DND-41 (cell line): ENCODE measurements around the gene GLT8D2.
A peak's percentile ranks its signal among the peaks of the same experiment; 100 is the strongest.

Experiments
- ATAC-seq: fragments of 200-7000 bp; cut with Tn5 transposase; 3 replicates; pipeline ENCODE4 v1.9.1; 2021; ENCODE audit warnings: low read depth; ENCODE audit not compliant: insufficient read depth
- DNase-seq: peaks from one replicate; pipeline ENCODE4 v3.0.0-alpha.2; 2020
- H2AFZ ChIP-seq: 2 replicates; pipeline ENCODE4 v1.6.0; 2012; ENCODE audit warnings: low read depth, low read length
- H3K27ac ChIP-seq: 2 replicates; pipeline ENCODE4 v1.5.1; 2012; ENCODE audit warnings: low read length, inconsistent platforms
- H3K27me3 ChIP-seq: fragments of 200-600 bp; sonication (generic); 2 replicates; pipeline ENCODE4 v1.6.0; 2012; ENCODE audit warnings: low read length, mild to moderate bottlenecking, inconsistent platforms; ENCODE audit not compliant: insufficient read depth, poor library complexity
- H3K36me3 ChIP-seq: 2 replicates; pipeline ENCODE4 v1.5.1; 2012; ENCODE audit warnings: low read length, inconsistent platforms; ENCODE audit not compliant: insufficient read depth
- H3K4me1 ChIP-seq: 2 replicates; pipeline ENCODE4 v1.5.1; 2012; ENCODE audit warnings: mild to moderate bottlenecking, low read length; ENCODE audit not compliant: insufficient read depth
- H3K4me2 ChIP-seq: 2 replicates; pipeline ENCODE4 v1.6.0; 2012; ENCODE audit warnings: mild to moderate bottlenecking, moderate library complexity, low read length, inconsistent platforms; ENCODE audit not compliant: insufficient read depth
- H3K4me3 ChIP-seq, 2 experiments: fragments of 200-600 bp in 1 of 2; shearing (Covaris generic) in 1 of 2; 2 replicates each; pipeline ENCODE4 v1.5.1; 2012 to 2016; ENCODE audit warnings: inconsistent platforms in 2 of 2, low read length in 2 of 2, mild to moderate bottlenecking in 2 of 2, low read depth in 1 of 2, moderate library complexity in 1 of 2
- H3K79me2 ChIP-seq: 2 replicates; pipeline ENCODE4 v1.6.0; 2012; ENCODE audit warnings: low read length, inconsistent platforms; ENCODE audit not compliant: insufficient read depth
- H3K9ac ChIP-seq: 2 replicates; pipeline ENCODE4 v1.6.0; 2012; ENCODE audit warnings: low read depth, mild to moderate bottlenecking, inconsistent platforms, low read length, moderate library complexity
- H3K9me3 ChIP-seq: 2 replicates; pipeline ENCODE4 v1.5.1; 2012; ENCODE audit warnings: low read length, moderate library complexity, mild to moderate bottlenecking, inconsistent platforms; ENCODE audit not compliant: insufficient read depth, severe bottlenecking
- H4K20me1 ChIP-seq: 2 replicates; pipeline ENCODE4 v1.6.0; 2012; ENCODE audit warnings: low read length; ENCODE audit not compliant: insufficient read depth
- CTCF ChIP-seq: IDR thresholded peaks from 2 replicates; pipeline ENCODE4 v1.5.1; 2012; ENCODE audit warnings: borderline replicate concordance, low read length, moderate library complexity, mild to moderate bottlenecking; ENCODE audit not compliant: poor library complexity, severe bottlenecking; ENCODE audit errors: extremely low read depth
- EZH2 ChIP-seq: IDR thresholded peaks from 3 replicates; pipeline ENCODE4 v1.6.1; 2012; ENCODE audit warnings: borderline replicate concordance, low read depth, mild to moderate bottlenecking, moderate library complexity, low read length, inconsistent platforms; ENCODE audit not compliant: severe bottlenecking

GLT8D2 gene

GRCh38 chr12:104058802-104059201, 8.8 kb upstream of the GLT8D2 start:
- H3K9ac ChIP-seq, result no peak overlapping the region
- H3K4me1 ChIP-seq, result peaks cover 7% of the 10 kb centered on the region
- H3K36me3 ChIP-seq, result no peaks in the 10 kb centered on the region; the same call in 1 of the 2 replicates
- H3K4me2 ChIP-seq, result no peak overlapping the region
- H2AFZ ChIP-seq, result no peak overlapping the region
- peaks cover 42% of the 10 kb centered on the region for H3K27me3 ChIP-seq
- no peaks in the 10 kb centered on the region for H4K20me1 ChIP-seq
- H3K4me3 ChIP-seq, result no peak overlapping the region
- DNase-seq, result no peak
- no peaks in the 10 kb centered on the region for H3K79me2 ChIP-seq
- no peak for ATAC-seq
- H3K9me3 ChIP-seq, result no peaks in the 10 kb centered on the region
- no peak overlapping the region for H3K27ac ChIP-seq
- TF ChIP-seq CTCF (no peak), EZH2 (no peak)

GRCh38 chr12:104057771-104058197, 7.8 kb upstream of the GLT8D2 start:
- Histone ChIP-seq H3K4me1 (no peaks in the 10 kb centered on the region), H3K36me3 (no peaks in the 10 kb centered on the region), H3K79me2 (no peaks in the 10 kb centered on the region), H4K20me1 (no peaks in the 10 kb centered on the region), H3K4me3 (no peak overlapping the region), H3K4me2 (no peak overlapping the region), H3K9ac (no peak overlapping the region), H2AFZ (no peak overlapping the region), H3K27me3 (peaks cover 46% of the 10 kb centered on the region), H3K27ac (no peak overlapping the region), H3K9me3 (no peaks in the 10 kb centered on the region)
- DNase-seq (peak; percentile 9), ATAC-seq (0 out of 3 replicates have a peak, but pooled peaks have one; percentile 47)
- TF ChIP-seq EZH2 (no peak), CTCF (peak; percentile 78)

GRCh38 chr12:104056419-104056972, 6.5 kb upstream of the GLT8D2 start:
- Histone ChIP-seq H3K36me3 (no peaks in the 10 kb centered on the region), H3K27me3 (peaks cover 50% of the 10 kb centered on the region), H2AFZ (no peak overlapping the region), H3K4me2 (no peak overlapping the region), H3K4me1 (no peaks in the 10 kb centered on the region), H3K79me2 (no peaks in the 10 kb centered on the region), H3K27ac (no peak overlapping the region), H4K20me1 (no peaks in the 10 kb centered on the region), H3K9me3 (no peaks in the 10 kb centered on the region), H3K4me3 (no peak overlapping the region), H3K9ac (no peak overlapping the region)
- ATAC-seq (no peak), DNase-seq (no peak)
- TF ChIP-seq CTCF (no peak), EZH2 (no peak)
